Measurements from ENCODE around the gene USP13. TPM values are rescaled to one million over a fixed set of nuclear protein-coding genes. Genes with fewer than 3 reads are reported as not detected.

USP13 gene
- total and polyA plus RNA-seq, 2 experiments from 2014 or later: 9.6 to 15.7 TPM

DNA sequence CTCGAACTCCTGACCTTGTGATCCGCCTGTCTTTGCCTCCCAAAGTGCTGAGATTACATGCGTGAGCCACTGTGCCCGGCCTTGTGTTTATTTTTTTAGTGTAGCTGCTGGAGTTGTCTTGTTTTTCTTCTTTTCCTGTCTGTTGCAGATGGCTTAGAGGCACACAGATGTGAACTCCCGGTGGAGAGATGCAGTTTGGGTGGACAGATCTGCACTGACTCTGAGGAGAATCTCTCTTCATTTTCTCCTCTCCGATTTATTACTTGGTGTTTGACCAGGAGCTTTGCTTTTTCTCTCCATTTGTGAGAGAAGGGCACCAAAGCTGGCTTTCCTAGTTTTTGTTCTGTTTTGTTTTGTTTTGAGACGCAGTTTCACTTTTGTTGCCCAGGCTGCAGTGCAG, 62.7 kb downstream of the USP13 start:
- Histone ChIP-seq H3K27ac (no peak overlapping the region), H3K4me1 (ENCODE audit: insufficient read depth) (no peaks in the 10 kb centered on the region), H3K79me2 (no peaks in the 10 kb centered on the region), H3K9me2 (replicated peaks; ENCODE audit: insufficient read depth) (no peaks in the 10 kb centered on the region), H2AFZ (no peak overlapping the region), H3K27me3 (no peaks in the 10 kb centered on the region), H4K20me1 (ENCODE audit: insufficient read depth, poor library complexity, severe bottlenecking) (no peaks in the 10 kb centered on the region), H3K36me3 (replicated peaks; ENCODE audit: insufficient read depth, low read depth) (no peaks in the 10 kb centered on the region), H3K4me2 (no peak overlapping the region), H3K4me3 (no peak overlapping the region), H3K9me3 (ENCODE audit: low read depth) (no peaks in the 10 kb centered on the region)
- TF ChIP-seq EZH2phosphoT487 (IDR thresholded peaks at IDR 0.05; ENCODE audit: low read depth, severe bottlenecking, unreplicated experiment) (no peak), EZH2 (IDR thresholded peaks at IDR 0.05; ENCODE audit: borderline replicate concordance) (no peak)
- TF ChIP-seq, protein P1, sequence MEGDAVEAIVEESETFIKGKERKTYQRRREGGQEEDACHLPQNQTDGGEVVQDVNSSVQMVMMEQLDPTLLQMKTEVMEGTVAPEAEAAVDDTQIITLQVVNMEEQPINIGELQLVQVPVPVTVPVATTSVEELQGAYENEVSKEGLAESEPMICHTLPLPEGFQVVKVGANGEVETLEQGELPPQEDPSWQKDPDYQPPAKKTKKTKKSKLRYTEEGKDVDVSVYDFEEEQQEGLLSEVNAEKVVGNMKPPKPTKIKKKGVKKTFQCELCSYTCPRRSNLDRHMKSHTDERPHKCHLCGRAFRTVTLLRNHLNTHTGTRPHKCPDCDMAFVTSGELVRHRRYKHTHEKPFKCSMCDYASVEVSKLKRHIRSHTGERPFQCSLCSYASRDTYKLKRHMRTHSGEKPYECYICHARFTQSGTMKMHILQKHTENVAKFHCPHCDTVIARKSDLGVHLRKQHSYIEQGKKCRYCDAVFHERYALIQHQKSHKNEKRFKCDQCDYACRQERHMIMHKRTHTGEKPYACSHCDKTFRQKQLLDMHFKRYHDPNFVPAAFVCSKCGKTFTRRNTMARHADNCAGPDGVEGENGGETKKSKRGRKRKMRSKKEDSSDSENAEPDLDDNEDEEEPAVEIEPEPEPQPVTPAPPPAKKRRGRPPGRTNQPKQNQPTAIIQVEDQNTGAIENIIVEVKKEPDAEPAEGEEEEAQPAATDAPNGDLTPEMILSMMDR (IDR thresholded peaks at IDR 0.05; ENCODE audit: poor library complexity): no peak
- WGBS (ENCODE audit: low lambda C conversion rate, missing lambda C conversion rate): 98% methylated on average over 7 of the region's 7 CpGs
- DNase-seq (ENCODE audit: low spot score): no peak

GRCh38 chr3:179716226-179716625, 63.4 kb downstream of the USP13 start:
- no peaks in the 10 kb centered on the region for H4K20me1 ChIP-seq (ENCODE audit: insufficient read depth, poor library complexity, severe bottlenecking)
- no peaks in the 10 kb centered on the region for H3K27me3 ChIP-seq
- no peaks in the 10 kb centered on the region for H3K79me2 ChIP-seq
- no peaks in the 10 kb centered on the region for H3K4me1 ChIP-seq (ENCODE audit: insufficient read depth)
- H3K9me3 ChIP-seq (ENCODE audit: low read depth): no peaks in the 10 kb centered on the region
- no peak overlapping the region for H3K4me3 ChIP-seq
- TF ChIP-seq EZH2phosphoT487 (IDR thresholded peaks at IDR 0.05; ENCODE audit: low read depth, severe bottlenecking, unreplicated experiment) (no peak), EZH2 (IDR thresholded peaks at IDR 0.05; ENCODE audit: borderline replicate concordance) (no peak)
- TF ChIP-seq, protein P1 (IDR thresholded peaks at IDR 0.05; ENCODE audit: poor library complexity): no peak
- DNase-seq (ENCODE audit: low spot score): no peak
- no peak overlapping the region for H3K27ac ChIP-seq
- no peaks in the 10 kb centered on the region for H3K9me2 ChIP-seq (replicated peaks; ENCODE audit: insufficient read depth)
- H3K4me2 ChIP-seq: no peak overlapping the region
- H2AFZ ChIP-seq: no peak overlapping the region
- WGBS (ENCODE audit: low lambda C conversion rate, missing lambda C conversion rate): 97% methylated on average over 4 of the region's 4 CpGs
- H3K36me3 ChIP-seq (replicated peaks; ENCODE audit: insufficient read depth, low read depth): no peaks in the 10 kb centered on the region

DNA sequence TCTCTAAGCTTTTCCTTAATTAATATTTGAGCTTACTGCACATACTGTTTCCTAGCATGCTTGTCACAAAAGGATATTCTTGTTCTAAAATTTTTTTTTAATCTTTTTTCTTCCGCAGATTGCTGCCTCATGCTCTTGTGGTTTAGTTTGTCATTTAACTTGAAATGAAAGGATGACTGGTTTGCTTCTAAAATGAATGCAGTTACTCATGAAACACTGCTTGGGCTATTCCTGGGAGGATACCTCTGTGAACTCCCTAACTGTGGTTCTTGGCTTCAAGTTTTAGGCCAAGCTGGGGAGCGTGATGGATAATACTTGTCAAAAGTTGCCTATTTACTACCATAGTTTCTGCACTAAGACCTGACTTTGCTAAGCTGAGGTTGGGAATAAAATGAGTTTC, 64.0 kb downstream of the USP13 start:
- Histone ChIP-seq H3K27me3 (no peaks in the 10 kb centered on the region), H3K27ac (no peak overlapping the region), H3K4me1 (ENCODE audit: insufficient read depth) (no peaks in the 10 kb centered on the region), H3K9me3 (ENCODE audit: low read depth) (no peaks in the 10 kb centered on the region), H4K20me1 (ENCODE audit: insufficient read depth, poor library complexity, severe bottlenecking) (no peaks in the 10 kb centered on the region), H3K79me2 (no peaks in the 10 kb centered on the region), H3K9me2 (replicated peaks; ENCODE audit: insufficient read depth) (no peaks in the 10 kb centered on the region), H3K4me2 (no peak overlapping the region), H2AFZ (no peak overlapping the region), H3K36me3 (replicated peaks; ENCODE audit: insufficient read depth, low read depth) (no peaks in the 10 kb centered on the region), H3K4me3 (no peak overlapping the region)
- TF ChIP-seq, protein P1 (IDR thresholded peaks at IDR 0.05; ENCODE audit: poor library complexity): no peak
- TF ChIP-seq EZH2 (IDR thresholded peaks at IDR 0.05; ENCODE audit: borderline replicate concordance): no peak
- no peak for TF ChIP-seq EZH2phosphoT487 (IDR thresholded peaks at IDR 0.05; ENCODE audit: low read depth, severe bottlenecking, unreplicated experiment)
- DNase-seq (ENCODE audit: low spot score): no peak
- 91% methylated on average over 2 of the region's 2 CpGs for WGBS (ENCODE audit: low lambda C conversion rate, missing lambda C conversion rate)

GRCh38 chr3:179717219-179717618, 64.4 kb downstream of the USP13 start:
- H3K27me3 ChIP-seq: no peaks in the 10 kb centered on the region
- H3K36me3 ChIP-seq (replicated peaks; ENCODE audit: insufficient read depth, low read depth): no peaks in the 10 kb centered on the region
- H3K4me3 ChIP-seq: no peak overlapping the region
- no peak overlapping the region for H3K4me2 ChIP-seq
- no peaks in the 10 kb centered on the region for H3K4me1 ChIP-seq (ENCODE audit: insufficient read depth)
- no peak for DNase-seq (ENCODE audit: low spot score)
- H3K9me2 ChIP-seq (replicated peaks; ENCODE audit: insufficient read depth): no peaks in the 10 kb centered on the region
- 100% methylated on average over 1 of the region's 1 CpG for WGBS (ENCODE audit: low lambda C conversion rate, missing lambda C conversion rate)
- no peaks in the 10 kb centered on the region for H3K79me2 ChIP-seq
- TF ChIP-seq EZH2 (IDR thresholded peaks at IDR 0.05; ENCODE audit: borderline replicate concordance) (no peak), EZH2phosphoT487 (IDR thresholded peaks at IDR 0.05; ENCODE audit: low read depth, severe bottlenecking, unreplicated experiment) (no peak)
- TF ChIP-seq, protein P1 (IDR thresholded peaks at IDR 0.05; ENCODE audit: poor library complexity): no peak
- H2AFZ ChIP-seq: no peak overlapping the region
- H3K27ac ChIP-seq: no peak overlapping the region
- no peaks in the 10 kb centered on the region for H3K9me3 ChIP-seq (ENCODE audit: low read depth)
- H4K20me1 ChIP-seq (ENCODE audit: insufficient read depth, poor library complexity, severe bottlenecking): no peaks in the 10 kb centered on the region

Data from hepatocyte (in vitro differentiated cells).